Thymus (tissue), 11 donors: ENCODE data around the gene SERPINH1. TPM values are rescaled to one million over a fixed set of nuclear protein-coding genes. Genes with fewer than 3 reads are reported as not detected.
A peak's percentile ranks its signal among the peaks of the same experiment; 100 is the strongest.

Source experiments
- DNase-seq, 9 donors: peaks; one replicate each; pipeline ENCODE4 v3.0.0-alpha.2; 2013; ENCODE audit warnings: low spot score in 9 of 9, low read depth in 6 of 9, missing footprints in 1 of 9
- H3K27ac ChIP-seq, 2 donors: one replicate each; pipeline ENCODE4 v1.5.1; 2013; ENCODE audit warnings: control low read depth in 1 of 2, low read depth in 1 of 2, low read length in 1 of 2, mild to moderate bottlenecking in 1 of 2, moderate library complexity in 1 of 2
- H3K27me3 ChIP-seq, 2 donors: one replicate each; pipeline ENCODE4 v1.5.1; 2013; ENCODE audit warnings: low read length in 1 of 2; ENCODE audit not compliant: control insufficient read depth in 2 of 2, insufficient read depth in 1 of 2
- H3K36me3 ChIP-seq, 2 donors: one replicate each; pipeline ENCODE4 v1.5.1; 2013; ENCODE audit warnings: low read length in 1 of 2, mild to moderate bottlenecking in 1 of 2, moderate library complexity in 1 of 2; ENCODE audit not compliant: control insufficient read depth in 2 of 2, insufficient read depth in 2 of 2
- H3K4me1 ChIP-seq, 2 donors: one replicate each; pipeline ENCODE4 v1.5.1; 2013; ENCODE audit warnings: low read length in 2 of 2; ENCODE audit not compliant: control insufficient read depth in 2 of 2, insufficient read depth in 2 of 2
- H3K4me3 ChIP-seq, 2 donors: one replicate each; pipeline ENCODE4 v1.5.1; 2013; ENCODE audit warnings: low read length in 2 of 2, control low read depth in 1 of 2, mild to moderate bottlenecking in 1 of 2
- H3K9me3 ChIP-seq, 2 donors: one replicate each; pipeline ENCODE4 v1.5.1; 2013; ENCODE audit warnings: low read length in 1 of 2, mild to moderate bottlenecking in 1 of 2; ENCODE audit not compliant: control insufficient read depth in 2 of 2, insufficient read depth in 1 of 2
- WGBS: extraction: QIAGEN DNeasy Blood & Tissue Kit; methylation state at CpG from one replicate; pipeline ENCODE4 v1.1.7; 2013; 5-methylcytosine and 5-hydroxymethylcytosine counted together
- polyA plus RNA-seq: library from polyadenylated mRNA; stranded (reverse); fragments of 200-250 nt; gene quantifications from one replicate; pipeline ENCODE4 v1.2.3, GENCODE V29; 2013
- total RNA-seq: library from RNA; stranded (reverse); fragments of 120-200 nt; gene quantifications from one replicate; pipeline ENCODE4 v1.2.4, GENCODE V29; 2013
- donor health status: healthy.

Gene SERPINH1
- total and polyA plus RNA-seq, 2 donors, result 41.0 to 44.4 TPM

GRCh38 chr11:75548595-75549272, 13.3 kb upstream of the SERPINH1 start:
- Histone ChIP-seq H3K4me1 (no peaks in the 10 kb centered on the region), H3K4me3 (no peak overlapping the region)
- WGBS, result 98% methylated on average over 8 of the region's 8 CpGs

GRCh38 chr11:75549370-75549958, 12.6 kb upstream of the SERPINH1 start:
- H3K4me1 ChIP-seq, result peaks cover 0 to 4% of the 10 kb centered on the region in 2 donors
- no peaks in the 10 kb centered on the region for H3K36me3 ChIP-seq
- no peak overlapping the region for H3K27ac ChIP-seq
- no peak overlapping the region for H3K4me3 ChIP-seq
- no peaks in the 10 kb centered on the region for H3K27me3 ChIP-seq
- WGBS, result 68% methylated on average over 5 of the region's 5 CpGs
- H3K9me3 ChIP-seq, result peaks cover 0 to 4% of the 10 kb centered on the region in 2 donors
- no peak for DNase-seq

More at GRCh38 chr11:75548595-75549272, 13.3 kb upstream of the SERPINH1 start:
- Histone ChIP-seq H3K36me3 (no peaks in the 10 kb centered on the region), H3K9me3 (no peaks in the 10 kb centered on the region), H3K27me3 (no peaks in the 10 kb centered on the region), H3K27ac (no peak overlapping the region)
- DNase-seq, result no peak

DNA sequence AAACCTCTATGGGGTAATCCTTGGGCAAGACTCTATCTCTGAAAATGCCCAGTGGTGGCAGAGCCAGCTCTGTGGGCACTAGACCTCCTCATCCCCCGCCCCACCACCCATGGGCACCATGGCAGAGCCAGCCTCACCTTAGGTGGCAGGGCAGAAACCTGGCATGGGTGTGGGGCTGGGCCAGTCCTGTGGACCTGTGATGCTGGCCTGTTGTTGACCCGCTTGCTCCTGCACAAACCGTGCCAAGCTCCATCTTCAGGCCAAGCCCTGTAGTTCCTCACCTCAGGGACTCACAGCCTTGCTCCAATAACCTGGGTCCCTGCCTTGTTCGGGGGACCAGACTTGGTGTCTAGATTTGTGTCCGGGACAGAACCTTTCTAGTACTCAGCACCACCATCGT, 8.9 kb upstream of the SERPINH1 start:
- Histone ChIP-seq H3K9me3 (peaks cover 0 to 6% of the 10 kb centered on the region in 2 donors), H3K4me3 (no peak overlapping the region), H3K27me3 (no peaks in the 10 kb centered on the region), H3K27ac (no peak overlapping the region), H3K4me1 (peaks cover 0 to 20% of the 10 kb centered on the region in 2 donors), H3K36me3 (no peaks in the 10 kb centered on the region)
- DNase-seq, result no peak
- 98% methylated on average over 6 of the region's 6 CpGs for WGBS

DNA sequence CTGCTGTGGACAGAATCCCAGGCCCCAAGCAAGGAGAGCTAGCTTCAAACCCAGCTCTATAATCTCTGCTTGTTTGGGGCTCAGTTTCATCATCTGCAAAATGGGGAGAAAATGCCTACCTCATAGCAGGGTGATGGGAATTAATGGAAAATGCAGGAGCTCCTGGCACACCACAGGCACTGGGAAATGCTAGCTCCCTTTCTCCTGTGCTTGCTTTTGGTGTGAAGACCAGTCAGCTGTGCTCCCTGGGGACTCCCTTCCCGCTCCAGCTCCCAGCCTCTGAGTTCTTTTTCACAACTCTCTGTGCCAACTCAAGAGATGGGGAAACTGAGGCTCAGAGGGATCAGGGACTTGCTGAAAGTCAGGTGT, 8.2 kb upstream of the SERPINH1 start:
- DNase-seq, result no peak
- Histone ChIP-seq H3K4me1 (peaks cover 0 to 24% of the 10 kb centered on the region in 2 donors), H3K36me3 (no peaks in the 10 kb centered on the region), H3K9me3 (peaks cover 0 to 6% of the 10 kb centered on the region in 2 donors), H3K4me3 (no peak overlapping the region), H3K27ac (peak overlapping the region; percentile 13 to 57), H3K27me3 (no peaks in the 10 kb centered on the region)
- 89% methylated on average over 1 of the region's 1 CpG for WGBS

- Histone ChIP-seq H3K36me3 (no peaks in the 10 kb centered on the region), H3K9me3 (peaks cover 0 to 6% of the 10 kb centered on the region in 2 donors), H3K27me3 (no peaks in the 10 kb centered on the region), H3K4me3 (no peak overlapping the region), H3K4me1 (peaks cover 0 to 29% of the 10 kb centered on the region in 2 donors), H3K27ac (peak overlapping the region in 1 of 2 donors; percentile 71)
- DNase-seq, result peak in 1 of 9 donors; percentile 22
- 87% methylated on average over 21 of the region's 21 CpGs for WGBS
These were observed 7.6 kb upstream of the SERPINH1 start for GRCh38 chr11:75554258-75555022.

DNA sequence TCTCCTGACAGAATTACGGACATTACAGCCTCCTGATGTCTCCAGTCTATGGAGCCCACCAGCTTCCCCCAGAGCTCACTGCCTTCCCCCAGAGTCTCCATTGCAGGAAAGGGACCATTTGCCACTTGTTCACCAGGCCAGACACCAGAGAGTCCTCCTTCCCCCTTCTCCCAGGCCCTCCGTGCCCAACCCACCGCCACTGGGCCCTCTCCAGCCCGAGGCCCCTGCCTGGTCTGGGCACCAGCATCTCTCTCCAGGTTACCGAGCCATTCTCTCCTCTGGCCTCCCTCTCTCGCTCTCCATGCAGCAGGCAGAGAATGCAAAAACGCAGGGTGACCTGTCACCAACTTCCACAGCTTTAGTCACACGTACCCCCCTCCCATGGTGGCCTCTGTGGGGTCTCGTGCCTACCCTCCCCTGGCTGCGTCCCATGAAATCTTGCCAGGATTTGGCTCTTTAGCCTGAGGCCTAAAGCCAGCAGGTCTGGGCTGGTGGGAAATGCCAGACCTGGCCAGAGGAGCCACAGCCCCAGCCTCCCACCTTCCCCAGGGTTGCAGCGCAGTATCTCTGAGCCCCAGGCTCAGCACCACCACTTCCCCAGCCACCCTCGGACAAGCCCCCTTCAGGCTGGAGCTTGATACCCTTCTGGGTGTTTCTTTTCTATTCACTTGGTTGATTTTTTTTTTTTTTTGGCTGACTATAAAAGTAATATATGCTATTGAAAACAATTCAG, 6.8 kb upstream of the SERPINH1 start:
- Histone ChIP-seq H3K4me1 (peaks cover 0 to 34% of the 10 kb centered on the region in 2 donors), H3K36me3 (no peaks in the 10 kb centered on the region), H3K27me3 (no peaks in the 10 kb centered on the region), H3K4me3 (no peak overlapping the region), H3K9me3 (peaks cover 0 to 6% of the 10 kb centered on the region in 2 donors), H3K27ac (peak overlapping the region in 1 of 2 donors; percentile 71)
- no peak for DNase-seq
- 93% methylated on average over 12 of the region's 12 CpGs for WGBS

GRCh38 chr11:75556275-75556674, 5.8 kb upstream of the SERPINH1 start:
- Histone ChIP-seq H3K4me1 (peaks cover 0 to 39% of the 10 kb centered on the region in 2 donors), H3K4me3 (no peak overlapping the region), H3K27me3 (peaks cover 0 to under 1% of the 10 kb centered on the region in 2 donors), H3K27ac (no peak overlapping the region), H3K9me3 (peaks cover 0 to 6% of the 10 kb centered on the region in 2 donors), H3K36me3 (no peaks in the 10 kb centered on the region)
- no peak for DNase-seq
- 98% methylated on average over 3 of the region's 3 CpGs for WGBS

- DNase-seq, result no peak
- H3K4me3 ChIP-seq, result no peak overlapping the region
These were observed 4.2 kb upstream of the SERPINH1 start for GRCh38 chr11:75557666-75558494.

More at GRCh38 chr11:75557666-75558494, 4.2 kb upstream of the SERPINH1 start:
- Histone ChIP-seq H3K9me3 (peaks cover 0 to 6% of the 10 kb centered on the region in 2 donors), H3K27ac (peak overlapping the region; percentile 54 to 73), H3K27me3 (peaks cover 0 to 4% of the 10 kb centered on the region in 2 donors), H3K4me1 (peaks cover 5 to 48% of the 10 kb centered on the region in 2 donors), H3K36me3 (no peaks in the 10 kb centered on the region)
- 91% methylated on average over 17 of the region's 17 CpGs for WGBS
